Suprapubic skin (tissue), 4 donors: ENCODE data around the gene MYLK3. TPM values are rescaled to one million over a fixed set of nuclear protein-coding genes. Genes with fewer than 3 reads are reported as not detected.

ENCODE experiments used
- DNase-seq, 2 donors: peaks; one replicate each; pipeline ENCODE4 v3.0.0-alpha.2; 2019; ENCODE audit warnings: low spot score in 2 of 2
- H3K27ac ChIP-seq: fragments of 200-600 bp; sonication (generic); one replicate; pipeline ENCODE4 v1.5.1; 2019
- H3K27me3 ChIP-seq: fragments of 200-600 bp; sonication (generic); one replicate; pipeline ENCODE4 v1.5.1; 2019
- H3K36me3 ChIP-seq: fragments of 200-600 bp; sonication (generic); one replicate; pipeline ENCODE4 v1.5.1; 2019
- H3K4me1 ChIP-seq: fragments of 200-600 bp; sonication (generic); one replicate; pipeline ENCODE4 v1.5.1; 2019
- H3K4me3 ChIP-seq: fragments of 200-600 bp; sonication (generic); one replicate; pipeline ENCODE4 v1.5.1; 2019; ENCODE audit warnings: mild to moderate bottlenecking
- H3K9me3 ChIP-seq: fragments of 200-600 bp; sonication (generic); one replicate; pipeline ENCODE4 v1.5.1; 2019
- CTCF ChIP-seq, 2 donors: fragments of 200-600 bp in 1 of 2; fragments of 450-650 bp in 1 of 2; sonication (generic) in 1 of 2; IDR thresholded peaks; one replicate each; pipeline ENCODE4 v1.5.1; 2016 to 2019; ENCODE audit warnings: antibody characterized with exemption in 2 of 2, mild to moderate bottlenecking in 1 of 2, moderate library complexity in 1 of 2
- EP300 ChIP-seq: sonication (generic); formaldehyde crosslinking; IDR thresholded peaks from one replicate; pipeline ENCODE4 v1.6.1; 2017; ENCODE audit warnings: antibody characterized with exemption
- POLR2A ChIP-seq, 2 donors: fragments of 450-650 bp; IDR thresholded peaks; one replicate each; pipeline ENCODE4 v1.6.1; 2017; ENCODE audit warnings: antibody characterized with exemption in 2 of 2, mild to moderate bottlenecking in 2 of 2, moderate library complexity in 2 of 2
- POLR2AphosphoS5 ChIP-seq, 3 donors: sonication (generic); formaldehyde crosslinking; IDR thresholded peaks; one replicate each; pipeline ENCODE4 v1.6.1; 2017; ENCODE audit warnings: antibody characterized with exemption in 3 of 3
- WGBS: methylation state at CpG from one replicate; pipeline ENCODE4 v1.1.5; 2018; 5-methylcytosine and 5-hydroxymethylcytosine counted together
- total RNA-seq, 4 donors: library from RNA; depleted of rRNA; stranded (reverse); fragments of >200 nt; gene quantifications; one replicate each; pipeline ENCODE4 v1.1.0, GENCODE V29; 2016

The MYLK3 gene
- total RNA-seq, 4 donors from 2014 or later, result 0.13 to 0.32 TPM; not detected in 2

DNA sequence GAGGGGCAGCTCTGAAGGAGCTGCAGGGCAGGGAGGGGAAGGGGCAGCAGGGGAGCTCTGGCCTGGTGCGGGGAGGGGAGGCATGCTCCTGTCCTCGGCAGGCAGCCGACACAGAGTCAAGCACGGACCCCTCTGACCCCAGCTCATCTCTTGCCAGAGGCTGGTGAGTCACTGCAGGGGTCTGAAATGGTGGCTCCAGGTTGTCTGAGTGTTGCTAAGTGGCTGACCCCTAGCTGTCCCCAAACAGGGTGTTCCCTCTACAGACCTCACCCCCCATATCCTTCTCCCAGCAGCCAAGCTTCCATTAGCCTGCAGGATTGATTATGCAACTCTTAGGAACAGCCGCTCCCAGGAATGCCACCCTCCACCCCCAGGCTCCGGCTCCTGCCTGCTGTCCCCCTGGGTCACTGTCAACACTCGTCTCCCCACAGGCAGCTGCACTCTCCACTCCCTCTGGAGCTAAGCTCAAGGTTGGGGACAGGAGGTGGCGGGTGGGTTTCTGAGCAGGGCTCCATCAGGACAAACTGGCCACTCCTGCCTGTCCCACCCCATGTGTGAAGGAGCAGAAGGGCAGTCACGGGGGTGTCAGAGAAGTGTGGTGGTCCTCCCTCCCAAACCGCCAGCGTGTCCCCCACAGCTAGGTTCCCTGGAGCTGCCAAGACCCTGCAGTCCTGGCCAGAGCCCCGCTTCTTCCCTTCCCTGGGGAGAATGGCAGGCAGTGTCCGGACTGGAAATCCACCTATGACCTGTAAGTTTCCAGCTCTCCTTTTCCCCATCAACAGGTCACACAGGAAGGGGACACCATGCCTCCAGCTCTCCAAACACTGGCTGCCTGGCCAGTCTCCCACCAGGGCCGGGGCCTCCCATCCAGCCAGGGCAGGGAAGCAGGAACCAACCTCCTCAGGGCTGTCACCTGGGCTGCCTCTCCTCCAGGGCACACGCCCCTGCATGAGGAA lies 1.0 kb downstream of the MYLK3 start:
- WGBS, result 76% methylated on average over 9 of the region's 15 CpGs
- H3K4me1 ChIP-seq, result peaks cover 6% of the 10 kb centered on the region

GRCh38 chr16:46745617-46746016 lies 2.5 kb downstream of the MYLK3 start:
- Histone ChIP-seq H3K27ac (no peak overlapping the region), H3K9me3 (no peaks in the 10 kb centered on the region), H3K4me1 (peaks cover 6% of the 10 kb centered on the region), H3K27me3 (peaks cover 8% of the 10 kb centered on the region), H3K36me3 (no peaks in the 10 kb centered on the region), H3K4me3 (no peak overlapping the region)
- WGBS, result 89% methylated on average over 7 of the region's 7 CpGs
- no peak for TF ChIP-seq POLR2AphosphoS5 (IDR thresholded peaks at IDR 0.05)
- TF ChIP-seq CTCF (IDR thresholded peaks at IDR 0.05), result no peak
- TF ChIP-seq POLR2A (IDR thresholded peaks at IDR 0.05), result no peak
- TF ChIP-seq EP300, result no peak
- DNase-seq, result peak; percentile 3 to 15

More for the DNA sequence above, 1.0 kb downstream of the MYLK3 start:
- Histone ChIP-seq H3K27me3 (peaks cover 8% of the 10 kb centered on the region), H3K36me3 (no peaks in the 10 kb centered on the region), H3K27ac (no peak overlapping the region), H3K4me3 (no peak overlapping the region), H3K9me3 (no peaks in the 10 kb centered on the region)
- DNase-seq, result peak; percentile 29 to 56
- TF ChIP-seq POLR2A (IDR thresholded peaks at IDR 0.05) (no peak), EP300 (no peak), POLR2AphosphoS5 (IDR thresholded peaks at IDR 0.05) (no peak), CTCF (IDR thresholded peaks at IDR 0.05) (no peak)

DNA sequence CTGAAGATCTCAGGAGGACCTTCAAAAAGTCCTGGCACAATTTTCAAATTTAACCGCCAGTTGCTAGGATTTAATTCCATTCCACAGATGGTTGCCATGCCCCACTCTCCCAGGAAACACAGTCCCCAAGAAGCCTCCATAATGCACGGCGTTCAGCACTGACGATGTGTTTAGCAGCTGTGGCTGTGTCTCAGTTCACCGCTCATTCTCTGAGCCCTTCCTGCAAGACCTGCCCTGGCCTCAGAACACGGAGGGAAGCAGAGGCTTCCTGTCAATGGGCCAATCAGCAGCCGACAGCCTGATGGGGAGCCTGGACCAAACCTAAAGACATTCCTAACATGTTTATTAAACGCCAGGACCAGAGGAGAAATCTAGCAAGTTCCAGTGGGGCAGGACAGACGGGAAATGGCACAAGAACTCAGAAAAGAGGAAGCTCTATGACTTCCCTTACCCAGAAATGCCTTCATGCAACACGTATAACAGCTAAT lies 4.9 kb downstream of the MYLK3 start:
- peak; percentile 24 to 33 for DNase-seq
- peaks cover 8% of the 10 kb centered on the region for H3K27me3 ChIP-seq
- TF ChIP-seq POLR2AphosphoS5 (IDR thresholded peaks at IDR 0.05) (no peak), CTCF (IDR thresholded peaks at IDR 0.05) (no peak), EP300 (no peak), POLR2A (IDR thresholded peaks at IDR 0.05) (no peak)
- H3K27ac ChIP-seq, result no peak overlapping the region
- H3K4me3 ChIP-seq, result no peak overlapping the region
- H3K4me1 ChIP-seq, result peaks cover 6% of the 10 kb centered on the region
- no peaks in the 10 kb centered on the region for H3K36me3 ChIP-seq
- H3K9me3 ChIP-seq, result no peaks in the 10 kb centered on the region
- WGBS, result 28% methylated on average over 10 of the region's 10 CpGs

DNA sequence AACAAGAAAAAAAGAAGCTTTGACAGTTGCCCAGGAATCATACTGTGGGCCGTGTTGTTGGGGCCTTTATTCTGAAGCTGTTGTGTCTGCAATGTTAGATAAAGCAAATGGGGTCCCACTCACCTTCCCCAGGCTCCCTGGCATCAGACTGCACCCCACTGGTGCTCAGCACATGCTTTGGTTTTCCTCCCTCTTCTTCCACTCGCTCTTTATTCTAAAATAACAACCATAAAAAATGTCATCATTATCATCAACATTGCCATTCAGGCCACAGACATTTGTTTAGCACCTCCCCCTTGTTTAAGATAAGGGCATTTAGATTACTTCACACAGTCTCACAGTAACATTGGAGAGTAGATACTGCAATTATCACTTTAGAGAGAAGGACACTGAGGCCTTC lies 8.2 kb downstream of the MYLK3 start:
- TF ChIP-seq EP300, result no peak
- no peak for TF ChIP-seq CTCF (IDR thresholded peaks at IDR 0.05)
- no peak for TF ChIP-seq POLR2AphosphoS5 (IDR thresholded peaks at IDR 0.05)
- no peak for TF ChIP-seq POLR2A (IDR thresholded peaks at IDR 0.05)

DNA sequence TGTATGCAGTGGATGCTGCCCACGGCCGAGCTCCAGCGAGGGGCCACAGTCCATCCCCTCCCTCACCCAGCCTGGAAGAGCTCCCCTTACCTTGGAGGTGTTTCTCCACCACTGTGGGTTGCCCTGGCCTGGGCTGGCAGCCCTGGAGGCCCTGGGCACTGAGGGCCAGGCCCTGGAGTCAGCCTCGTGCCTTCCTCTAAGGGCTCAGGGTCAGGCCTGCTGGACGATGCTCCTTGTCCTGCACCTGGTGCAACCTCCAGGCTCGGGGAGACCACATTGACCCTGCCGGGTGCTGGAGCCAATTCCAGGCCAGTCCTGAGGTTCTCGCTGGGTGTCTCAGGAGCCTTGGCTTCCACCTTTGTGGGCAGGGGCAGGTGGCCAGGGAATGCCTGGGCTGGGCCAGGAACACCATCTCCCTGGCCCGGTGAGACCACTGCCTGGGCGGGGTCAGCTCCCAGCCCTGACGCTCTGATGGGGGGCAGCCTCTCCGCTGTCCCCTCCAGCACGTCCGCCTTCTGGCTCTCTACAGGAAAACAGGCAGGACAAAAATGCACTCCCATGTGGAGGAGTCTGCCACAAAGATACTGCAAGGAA lies 10.4 kb downstream of the MYLK3 start:
- 83% methylated on average over 10 of the region's 14 CpGs for WGBS
- H3K4me1 ChIP-seq, result no peaks in the 10 kb centered on the region
- H3K27ac ChIP-seq, result no peak overlapping the region
- peak in 1 of 2 donors; percentile 67 for DNase-seq
- TF ChIP-seq CTCF (IDR thresholded peaks at IDR 0.05) (no peak), POLR2A (IDR thresholded peaks at IDR 0.05) (no peak), POLR2AphosphoS5 (IDR thresholded peaks at IDR 0.05) (no peak), EP300 (no peak)
- no peaks in the 10 kb centered on the region for H3K9me3 ChIP-seq
- no peak overlapping the region for H3K4me3 ChIP-seq
- H3K36me3 ChIP-seq, result no peaks in the 10 kb centered on the region
- no peaks in the 10 kb centered on the region for H3K27me3 ChIP-seq

More for the DNA sequence above, 8.2 kb downstream of the MYLK3 start:
- 68% methylated on average over 2 of the region's 2 CpGs for WGBS
- DNase-seq, result no peak
- Histone ChIP-seq H3K4me3 (no peak overlapping the region), H3K27ac (no peak overlapping the region), H3K27me3 (no peaks in the 10 kb centered on the region), H3K9me3 (no peaks in the 10 kb centered on the region), H3K36me3 (no peaks in the 10 kb centered on the region), H3K4me1 (peaks cover 6% of the 10 kb centered on the region)
